Skeletal muscle satellite cell (primary cell): Measurements from ENCODE around the gene HOXD13.
A peak's percentile ranks its signal among the peaks of the same experiment; 100 is the strongest.

Source experiments
- H3K27me3 ChIP-seq: 2 replicates; pipeline ENCODE4 v1.7.0; 2013; ENCODE audit warnings: low read length; ENCODE audit not compliant: control insufficient read depth, insufficient read depth
- H3K36me3 ChIP-seq: 2 replicates; pipeline ENCODE4 v1.7.0; 2013; ENCODE audit warnings: mild to moderate bottlenecking, control low read depth, low read length; ENCODE audit not compliant: insufficient read depth
- H3K4me1 ChIP-seq: 2 replicates; pipeline ENCODE4 v1.7.0; 2013; ENCODE audit warnings: low read length; ENCODE audit not compliant: control insufficient read depth, insufficient read depth
- H3K4me2 ChIP-seq: 2 replicates; pipeline ENCODE4 v1.7.0; 2013; ENCODE audit warnings: mild to moderate bottlenecking, low read length
- H3K4me3 ChIP-seq: 2 replicates; pipeline ENCODE4 v1.7.0; 2013; ENCODE audit warnings: low read length
- H3K9ac ChIP-seq: 2 replicates; pipeline ENCODE4 v1.7.0; 2013; ENCODE audit warnings: mild to moderate bottlenecking, low read depth, low read length, moderate library complexity
- H3K9me3 ChIP-seq: replicated peaks from 2 replicates; pipeline ENCODE4 v1.7.0; 2013; ENCODE audit warnings: mild to moderate bottlenecking, control low read depth, low read length

The HOXD13 gene

GRCh38 chr2:176082824-176083751 is 9.4 kb upstream of the HOXD13 start:
- no peak overlapping the region for H3K9ac ChIP-seq
- H3K4me1 ChIP-seq, result peaks cover 18% of the 10 kb centered on the region
- H3K27me3 ChIP-seq, result peaks cover 96% of the 10 kb centered on the region
- no peaks in the 10 kb centered on the region for H3K36me3 ChIP-seq
- H3K9me3 ChIP-seq, result peaks cover 7% of the 10 kb centered on the region
- no peak overlapping the region for H3K4me3 ChIP-seq
- H3K4me2 ChIP-seq, result no peak overlapping the region

GRCh38 chr2:176083796-176084261 is 8.7 kb upstream of the HOXD13 start, which contains the start of gene EVX2:
EVX2 (minus strand) TSS chr2:176083962; CDS start chr2:176083776, 186 bp downstream.
- no peak within 1 kb of the TSS for H3K4me3 ChIP-seq
- no peak within 1 kb of the TSS for H3K4me2 ChIP-seq
- peaks cover 7% of the 10 kb centered on the region for H3K9me3 ChIP-seq
- H3K27me3 ChIP-seq, result peaks cover 96% of the 10 kb centered on the region
- H3K9ac ChIP-seq, result no peak within 1 kb of the TSS
- H3K4me1 ChIP-seq, result peaks cover 22% of the 10 kb centered on the region
- no peaks in the 10 kb centered on the region for H3K36me3 ChIP-seq

GRCh38 chr2:176084611-176085119 is 7.9 kb upstream of the HOXD13 start:
- Histone ChIP-seq H3K4me1 (peaks cover 15% of the 10 kb centered on the region), H3K27me3 (peaks cover 96% of the 10 kb centered on the region), H3K9ac (no peak overlapping the region), H3K4me3 (no peak overlapping the region), H3K36me3 (no peaks in the 10 kb centered on the region), H3K9me3 (peaks cover 7% of the 10 kb centered on the region), H3K4me2 (no peak overlapping the region)

GRCh38 chr2:176085120-176085788 is 7.3 kb upstream of the HOXD13 start:
- Histone ChIP-seq H3K27me3 (peaks cover 99% of the 10 kb centered on the region), H3K36me3 (no peaks in the 10 kb centered on the region), H3K4me1 (peaks cover 14% of the 10 kb centered on the region), H3K9ac (no peak overlapping the region), H3K9me3 (peaks cover 7% of the 10 kb centered on the region), H3K4me2 (peak overlapping the region; percentile 68), H3K4me3 (no peak overlapping the region)

- peak overlapping the region; percentile 9 for H3K4me3 ChIP-seq
- peaks cover 3% of the 10 kb centered on the region for H3K9me3 ChIP-seq
- H3K27me3 ChIP-seq, result peaks cover 99% of the 10 kb centered on the region
- H3K9ac ChIP-seq, result no peak overlapping the region
- H3K36me3 ChIP-seq, result no peaks in the 10 kb centered on the region
- peaks cover 8% of the 10 kb centered on the region for H3K4me1 ChIP-seq
- peak overlapping the region; percentile 68 for H3K4me2 ChIP-seq
These were observed 6.4 kb upstream of the HOXD13 start for GRCh38 chr2:176085861-176086771.

- Histone ChIP-seq H3K36me3 (no peaks in the 10 kb centered on the region), H3K9me3 (no peaks in the 10 kb centered on the region), H3K4me2 (no peak overlapping the region), H3K9ac (no peak overlapping the region), H3K4me3 (no peak overlapping the region), H3K4me1 (peaks cover 8% of the 10 kb centered on the region), H3K27me3 (peaks cover 96% of the 10 kb centered on the region)
These were observed 5.0 kb upstream of the HOXD13 start for GRCh38 chr2:176087330-176088047.

- H3K4me1 ChIP-seq, result peaks cover 11% of the 10 kb centered on the region
- H3K4me2 ChIP-seq, result peak overlapping the region; percentile 77
- H3K36me3 ChIP-seq, result no peaks in the 10 kb centered on the region
- H3K9me3 ChIP-seq, result no peaks in the 10 kb centered on the region
- no peak overlapping the region for H3K9ac ChIP-seq
- peaks cover 92% of the 10 kb centered on the region for H3K27me3 ChIP-seq
- H3K4me3 ChIP-seq, result peak overlapping the region; percentile 57
These were observed 4.2 kb upstream of the HOXD13 start for GRCh38 chr2:176088048-176088936.

- Histone ChIP-seq H3K4me1 (peaks cover 13% of the 10 kb centered on the region), H3K9me3 (no peaks in the 10 kb centered on the region), H3K36me3 (no peaks in the 10 kb centered on the region), H3K9ac (no peak overlapping the region), H3K27me3 (peaks cover 92% of the 10 kb centered on the region), H3K4me2 (no peak overlapping the region), H3K4me3 (no peak overlapping the region)
These were observed 3.3 kb upstream of the HOXD13 start for GRCh38 chr2:176088937-176089842.

- Histone ChIP-seq H3K9ac (no peak overlapping the region), H3K4me1 (peaks cover 13% of the 10 kb centered on the region), H3K4me3 (no peak overlapping the region), H3K27me3 (peaks cover 92% of the 10 kb centered on the region), H3K4me2 (no peak overlapping the region), H3K36me3 (no peaks in the 10 kb centered on the region), H3K9me3 (no peaks in the 10 kb centered on the region)
These were observed 2.6 kb upstream of the HOXD13 start for GRCh38 chr2:176089843-176090395.
